ENCODE results near the gene RPS6KA4. TPM values are rescaled to one million over a fixed set of nuclear protein-coding genes. Genes with fewer than 3 reads are reported as not detected.
"Not testable (repeated sequence)": the region's sequence is repeated elsewhere in the genome, so short reads cannot be mapped to it uniquely, and the experiment has no call there.

RPS6KA4 gene
- total RNA-seq, 5 donors from 2014 or later (not counting 1 experiment from before 2014, with no cell fraction given), result 16.5 to 48.7 (median 43.7) TPM

- H3K36me3 ChIP-seq (ENCODE audit: control insufficient read depth in 2 of 2, extremely low read depth in 1 of 2, insufficient read depth in 1 of 2, low read length in 1 of 2), result peaks cover 0 to 27% of the 10 kb centered on the region in 2 donors
- H3K4me3 ChIP-seq (ENCODE audit: control insufficient read depth in 1 of 2, extremely low read depth in 1 of 2, low read length in 1 of 2); H3K27me3 ChIP-seq (replicated peaks in 1 of 2; ENCODE audit: control insufficient read depth in 2 of 2, extremely low read depth in 1 of 2, insufficient read depth in 2 of 2, low read length in 1 of 2); H3K27me3 Mint-ChIP-seq; DNase-seq; ATAC-seq (replicated peaks in 1 of 4); POLR2A ChIA-PET; H3K9me3 ChIP-seq; H3K9me3 Mint-ChIP-seq: not testable (repeated sequence)
- H3K36me3 Mint-ChIP-seq, result peaks cover 20% of the 10 kb centered on the region
- peak overlapping the region; percentile 98 for H3K27ac ChIP-seq (ENCODE audit: low read length)
- H3K4me1 ChIP-seq (ENCODE audit: control insufficient read depth in 1 of 2, extremely low read depth in 1 of 2, insufficient read depth in 2 of 2, low read length in 2 of 2), result peaks cover 2 to 44% of the 10 kb centered on the region in 2 experiments
- peak overlapping the region; percentile 58 to 100 for H3K27ac Mint-ChIP-seq
- peaks cover 32 to 56% (median 43%) of the 10 kb centered on the region in 3 donors for H3K4me1 Mint-ChIP-seq
- WGBS (ENCODE audit: insufficient coverage), result 91% methylated on average over 19 of the region's 25 CpGs
- H3K4me3 Mint-ChIP-seq, result peak overlapping the region; percentile 91 to 96 (median 93)
- CTCF ChIA-PET, result interaction anchor here in 1 of 2 donors (2.6 kb wide), 1 partner anchor 15 kb away, joined by 22 read pairs; the partner anchor contains the start of gene CATSPERZ
These were observed 43.1 kb upstream of the RPS6KA4 start for GRCh38 chr11:64315667-64316526.

- Histone ChIP-seq H3K27ac (ENCODE audit: low read length) (peak overlapping the region; percentile 98), H3K4me1 (ENCODE audit: control insufficient read depth in 1 of 2, extremely low read depth in 1 of 2, insufficient read depth in 2 of 2, low read length in 2 of 2) (peaks cover 2 to 42% of the 10 kb centered on the region in 2 experiments), H3K9me3 (no peaks in the 10 kb centered on the region), H3K27me3 (replicated peaks in 1 of 2; ENCODE audit: control insufficient read depth in 2 of 2, extremely low read depth in 1 of 2, insufficient read depth in 2 of 2, low read length in 1 of 2) (no peaks in the 10 kb centered on the region), H3K4me3 (ENCODE audit: control insufficient read depth in 1 of 2, extremely low read depth in 1 of 2, low read length in 1 of 2) (peak overlapping the region; percentile 76 to 79), H3K36me3 (ENCODE audit: control insufficient read depth in 2 of 2, extremely low read depth in 1 of 2, insufficient read depth in 1 of 2, low read length in 1 of 2) (peaks cover 0 to 35% of the 10 kb centered on the region in 2 donors)
- peaks cover 30 to 59% (median 44%) of the 10 kb centered on the region in 3 donors for H3K4me1 Mint-ChIP-seq
- H3K27me3 Mint-ChIP-seq, result no peaks in the 10 kb centered on the region
- ATAC-seq (replicated peaks in 1 of 4), result peak in 1 of 4 experiments; percentile 5
- H3K27ac Mint-ChIP-seq, result peak overlapping the region; percentile 99 to 100
- DNase-seq, result peak in 26 of 35 experiments; percentile 17 to 70 (median 42)
- peaks cover 28% of the 10 kb centered on the region for H3K36me3 Mint-ChIP-seq
- ChIA-PET CTCF (interaction anchor here (0.6 to 2.6 kb wide), 13 partner anchors 12 to 1653 kb away, joined by 4 to 41 read pairs (median 11); partner anchors contain the start of genes CATSPERZ (in 1 of the 2), CCDC88B (in 1 of the 2), ESRRA (in 1 of the 2) and GPR137 (in 1 of the 2)), POLR2A (interaction anchor here (0.6 to 1.5 kb wide), 7 partner anchors 9 to 131 kb away, joined by 3 to 10 read pairs (median 5); partner anchors contain the start of genes BAD (in 1 of the 2), ESRRA (in 1 of the 2), GPR137 (in 1 of the 2) and STIP1 (in 1 of the 2))
- H3K9me3 Mint-ChIP-seq, result no peaks in the 10 kb centered on the region
- under 1% methylated on average over 27 of the region's 32 CpGs for WGBS (ENCODE audit: insufficient coverage)
- H3K4me3 Mint-ChIP-seq, result peak overlapping the region; percentile 91 to 96 (median 93)
These were observed 42.2 kb upstream of the RPS6KA4 start for GRCh38 chr11:64316672-64317324.

GRCh38 chr11:64317325-64317960 lies 41.5 kb upstream of the RPS6KA4 start, which contains the start of gene TRMT112:
TSS of gene TRMT112 (minus strand) at chr11:64317559. CDS start at chr11:64317526, 33 bp downstream.
- Histone ChIP-seq H3K9me3 (no peaks in the 10 kb centered on the region), H3K27ac (ENCODE audit: low read length) (peak within 1 kb of the TSS; percentile 98), H3K27me3 (replicated peaks in 1 of 2; ENCODE audit: control insufficient read depth in 2 of 2, extremely low read depth in 1 of 2, insufficient read depth in 2 of 2, low read length in 1 of 2) (no peaks in the 10 kb centered on the region), H3K4me1 (ENCODE audit: control insufficient read depth in 1 of 2, extremely low read depth in 1 of 2, insufficient read depth in 2 of 2, low read length in 2 of 2) (peaks cover 2 to 42% of the 10 kb centered on the region in 2 experiments), H3K36me3 (ENCODE audit: control insufficient read depth in 2 of 2, extremely low read depth in 1 of 2, insufficient read depth in 1 of 2, low read length in 1 of 2) (peaks cover 0 to 37% of the 10 kb centered on the region in 2 donors), H3K4me3 (ENCODE audit: control insufficient read depth in 1 of 2, extremely low read depth in 1 of 2, low read length in 1 of 2) (peak within 1 kb of the TSS; percentile 76 to 79)
- Mint-ChIP-seq H3K27ac (peak within 1 kb of the TSS; percentile 99 to 100), H3K4me3 (peak within 1 kb of the TSS; percentile 91 to 96 (median 93)), H3K27me3 (no peaks in the 10 kb centered on the region), H3K36me3 (peaks cover 28% of the 10 kb centered on the region), H3K9me3 (no peaks in the 10 kb centered on the region), H3K4me1 (peaks cover 29 to 57% (median 43%) of the 10 kb centered on the region in 3 donors)
- under 1% methylated on average over 40 of the region's 43 CpGs for WGBS (ENCODE audit: insufficient coverage)
- ATAC-seq (replicated peaks in 1 of 4), result peak; percentile 82 to 84 (median 83)
- peak; percentile 82 to 99 (median 97) for DNase-seq
- CTCF ChIA-PET, result interaction anchor here (0.6 to 2.6 kb wide), 22 partner anchors 12 to 1654 kb away, joined by 3 to 41 read pairs (median 6); partner anchors contain the start of genes CATSPERZ (in 1 of the 2), CCDC88B (in 1 of the 2), ESRRA (in 1 of the 2) and FKBP2 (in 1 of the 2)
- POLR2A ChIA-PET, result interaction anchor here (0.6 to 1.5 kb wide), 16 partner anchors 13 to 1653 kb away, joined by 3 to 16 read pairs (median 5); partner anchors contain the start of genes CCDC88B (in 2 of the 2), BAD (in 1 of the 2), C11orf98 (in 1 of the 2) and CSKMT (in 1 of the 2)

- peaks cover 22% of the 10 kb centered on the region for H3K36me3 Mint-ChIP-seq
- Histone ChIP-seq H3K4me3 (ENCODE audit: control insufficient read depth in 1 of 2, extremely low read depth in 1 of 2, low read length in 1 of 2) (peak within 1 kb of the TSS; percentile 76 to 79), H3K36me3 (ENCODE audit: control insufficient read depth in 2 of 2, extremely low read depth in 1 of 2, insufficient read depth in 1 of 2, low read length in 1 of 2) (peaks cover 0 to 43% of the 10 kb centered on the region in 2 donors), H3K9me3 (no peaks in the 10 kb centered on the region), H3K27ac (ENCODE audit: low read length) (peak within 1 kb of the TSS; percentile 98), H3K4me1 (ENCODE audit: control insufficient read depth in 1 of 2, extremely low read depth in 1 of 2, insufficient read depth in 2 of 2, low read length in 2 of 2) (peaks cover 2 to 35% of the 10 kb centered on the region in 2 experiments), H3K27me3 (replicated peaks in 1 of 2; ENCODE audit: control insufficient read depth in 2 of 2, extremely low read depth in 1 of 2, insufficient read depth in 2 of 2, low read length in 1 of 2) (no peaks in the 10 kb centered on the region)
- H3K9me3 Mint-ChIP-seq, result no peaks in the 10 kb centered on the region
- ATAC-seq (replicated peaks in 1 of 4) (peak; percentile 77 to 85 (median 82)), DNase-seq (peak; percentile 84 to 98 (median 94))
- peak within 1 kb of the TSS; percentile 99 to 100 for H3K27ac Mint-ChIP-seq
- POLR2A ChIA-PET, result interaction anchor here (0.6 to 1.5 kb wide), 19 partner anchors 13 to 1653 kb away, joined by 3 to 16 read pairs (median 5); partner anchors contain the start of genes CCDC88B (in 2 of the 2), BAD (in 1 of the 2), C11orf98 (in 1 of the 2) and CSKMT (in 1 of the 2)
- 0% methylated on average over 33 of the region's 61 CpGs for whole genome bisulfite sequencing (ENCODE audit: insufficient coverage)
- CTCF ChIA-PET, result interaction anchor here (0.6 to 2.6 kb wide), 22 partner anchors 13 to 1751 kb away, joined by 3 to 41 read pairs (median 5); partner anchors contain the start of genes CATSPERZ (in 1 of the 2), CCDC88B (in 1 of the 2), ESRRA (in 1 of the 2) and FKBP2 (in 1 of the 2)
- H3K4me1 Mint-ChIP-seq, result peaks cover 22 to 49% (median 36%) of the 10 kb centered on the region in 3 donors
- peak within 1 kb of the TSS; percentile 91 to 96 (median 93) for H3K4me3 Mint-ChIP-seq
- no peaks in the 10 kb centered on the region for H3K27me3 Mint-ChIP-seq
These were observed 40.8 kb upstream of the RPS6KA4 start, which contains the start of gene PRDX5 for GRCh38 chr11:64317961-64318765. TSS of gene PRDX5 (plus strand) at chr11:64318121. CDS start at chr11:64318216, 95 bp downstream.

Measured in T-cell (primary cell).